Measurements from ENCODE around the gene FBLN1.
"Not testable (repeated sequence)": the region's sequence is repeated elsewhere in the genome, so short reads cannot be mapped to it uniquely, and the experiment has no call there.

FBLN1 gene

DNA sequence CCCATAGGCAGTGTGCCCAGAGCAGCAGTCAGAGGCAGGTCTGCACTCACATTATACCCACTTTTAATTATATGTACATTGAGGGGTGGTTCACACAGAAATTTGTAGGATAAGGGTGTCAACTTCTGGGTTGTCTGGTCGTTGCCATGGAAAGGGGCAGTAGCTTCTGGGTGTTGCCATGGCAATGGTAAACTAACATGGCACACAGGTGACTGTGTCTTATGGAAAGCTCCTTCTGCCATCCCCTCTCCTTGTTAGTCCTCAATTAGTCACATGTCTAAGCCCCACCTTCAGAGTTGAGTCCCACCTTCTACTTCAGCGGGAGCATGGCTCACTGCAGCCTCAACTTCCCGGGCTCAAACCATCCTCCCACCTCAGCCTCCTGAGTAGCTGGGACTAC is 112.7 kb downstream of the FBLN1 start:
- DNase-seq (ENCODE audit: insufficient read length, low spot score): no peak
- FAIRE-seq: no peak
- TF ChIP-seq CTCF (IDR thresholded peaks at IDR 0.05; ENCODE audit: insufficient read depth, missing control alignments): no peak

GRCh38 chr22:45616432-45616831 is 113.7 kb downstream of the FBLN1 start:
- DNase-seq (ENCODE audit: insufficient read length, low spot score): no peak
- no peak for FAIRE-seq
- no peak for TF ChIP-seq CTCF (IDR thresholded peaks at IDR 0.05; ENCODE audit: insufficient read depth, missing control alignments)

GRCh38 chr22:45617948-45618347 is 115.3 kb downstream of the FBLN1 start:
- FAIRE-seq (no peak), DNase-seq (ENCODE audit: insufficient read length, low spot score) (no peak)
- TF ChIP-seq CTCF (IDR thresholded peaks at IDR 0.05; ENCODE audit: insufficient read depth, missing control alignments): no peak

GRCh38 chr22:45620706-45621105 is 118.0 kb downstream of the FBLN1 start:
- DNase-seq (ENCODE audit: insufficient read length, low spot score) (no peak), FAIRE-seq (no peak)
- TF ChIP-seq CTCF (IDR thresholded peaks at IDR 0.05; ENCODE audit: insufficient read depth, missing control alignments): no peak

DNA sequence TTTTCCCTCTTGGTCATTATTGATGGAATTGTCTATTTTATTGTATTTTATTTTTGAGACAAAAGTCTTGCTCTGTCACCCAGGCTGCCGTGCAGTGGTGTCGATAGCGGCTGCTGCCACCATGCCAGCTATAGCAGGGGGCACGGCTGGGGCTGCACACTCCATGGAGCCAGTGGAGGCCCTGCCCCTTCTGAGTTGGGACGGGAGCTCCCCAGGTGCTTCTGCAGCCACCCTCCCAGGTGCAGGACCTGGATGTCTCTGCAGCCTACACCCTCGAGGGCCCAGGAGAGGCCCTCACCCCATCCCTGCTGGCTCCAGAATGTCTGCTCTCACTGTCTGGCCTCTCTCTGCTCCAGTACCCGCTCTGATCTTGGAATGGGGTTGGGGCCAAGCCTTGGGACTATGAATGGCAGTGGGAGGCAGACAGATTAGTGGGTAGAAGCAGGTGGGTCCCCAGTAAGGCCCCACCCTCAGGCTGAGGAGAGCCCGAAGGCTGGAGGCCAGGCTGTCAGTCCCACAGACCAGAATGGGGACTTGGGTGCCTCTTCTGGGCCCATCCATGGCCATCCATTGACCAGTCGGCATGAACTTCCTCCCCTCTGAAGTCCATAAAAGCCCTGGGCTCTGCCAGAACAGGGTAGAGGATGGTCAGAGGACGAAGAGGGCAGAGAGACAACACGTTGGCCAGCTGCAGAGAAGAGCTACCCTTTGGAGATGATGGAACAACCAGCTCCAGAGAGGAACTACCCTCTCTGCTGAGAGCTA is 119.3 kb downstream of the FBLN1 start:
- DNase-seq (ENCODE audit: insufficient read length, low spot score) (no peak), FAIRE-seq (no peak)
- no peak for TF ChIP-seq CTCF (IDR thresholded peaks at IDR 0.05; ENCODE audit: insufficient read depth, missing control alignments)

DNA sequence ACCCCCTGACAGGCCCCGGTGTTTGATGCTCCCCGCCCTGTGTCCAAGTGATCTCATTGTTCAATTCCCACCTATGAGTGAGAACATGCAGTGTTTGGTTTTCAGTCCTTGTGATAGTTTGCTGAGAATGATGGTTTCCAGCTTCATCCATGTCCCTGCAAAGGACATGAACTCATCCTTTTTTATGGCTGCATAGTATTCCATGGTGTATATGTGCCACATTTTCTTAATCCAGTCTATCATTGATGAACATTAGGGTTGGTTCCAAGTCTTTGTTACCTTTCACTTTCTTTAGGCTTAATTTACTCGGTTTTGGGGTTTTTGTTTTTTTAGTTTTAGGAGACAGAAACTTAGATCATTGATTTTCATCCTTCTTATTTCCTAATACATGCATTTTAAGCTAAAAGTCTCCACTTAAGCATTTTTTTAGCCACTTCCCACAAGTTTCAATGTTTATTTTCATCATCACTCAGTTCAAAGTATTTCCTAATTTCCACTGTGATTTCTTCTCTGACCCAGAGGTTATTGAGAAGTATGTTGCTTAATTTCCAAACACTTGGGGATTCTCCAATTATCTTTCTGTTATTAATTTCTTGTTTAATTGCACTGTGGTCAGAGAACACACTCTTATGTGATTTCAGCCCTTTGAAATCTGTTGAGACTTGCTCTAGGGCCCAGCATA is 120.9 kb downstream of the FBLN1 start:
- DNase-seq (ENCODE audit: insufficient read length, low spot score); FAIRE-seq: not testable (repeated sequence)

DNA sequence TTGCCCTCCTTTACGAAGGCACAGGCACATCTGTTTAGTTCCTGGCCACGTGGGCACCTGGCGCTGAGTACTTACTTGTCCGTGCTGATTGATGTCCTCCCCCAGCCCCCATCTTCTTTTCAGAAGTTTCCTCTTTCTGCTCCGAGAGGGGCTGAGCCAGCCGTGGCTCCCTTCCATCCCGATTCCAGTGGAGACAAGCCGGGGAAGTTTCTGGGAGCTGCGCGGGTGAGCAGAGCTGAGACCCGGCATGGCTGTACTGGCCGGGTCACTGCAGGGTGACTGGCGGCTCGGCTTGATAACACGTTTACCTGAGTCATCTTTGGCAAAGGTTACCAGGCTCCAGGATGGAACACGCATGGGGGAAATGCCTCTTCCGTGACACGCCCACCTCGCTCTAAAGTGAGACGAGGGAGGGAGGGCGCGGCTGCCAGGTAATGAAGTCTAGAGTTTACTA is 123.5 kb downstream of the FBLN1 start:
- no peak for DNase-seq (ENCODE audit: insufficient read length, low spot score)
- FAIRE-seq: no peak
- TF ChIP-seq CTCF (IDR thresholded peaks at IDR 0.05; ENCODE audit: insufficient read depth, missing control alignments): no peak
